Measurements from ENCODE around the gene FN1. TPM values are rescaled to one million over a fixed set of nuclear protein-coding genes. Genes with fewer than 3 reads are reported as not detected.

Gene FN1
- total RNA-seq, 3 donors from 2014 or later (not counting 1 experiment from before 2014, with no cell fraction given), result 0.30 TPM; not detected in 2

DNA sequence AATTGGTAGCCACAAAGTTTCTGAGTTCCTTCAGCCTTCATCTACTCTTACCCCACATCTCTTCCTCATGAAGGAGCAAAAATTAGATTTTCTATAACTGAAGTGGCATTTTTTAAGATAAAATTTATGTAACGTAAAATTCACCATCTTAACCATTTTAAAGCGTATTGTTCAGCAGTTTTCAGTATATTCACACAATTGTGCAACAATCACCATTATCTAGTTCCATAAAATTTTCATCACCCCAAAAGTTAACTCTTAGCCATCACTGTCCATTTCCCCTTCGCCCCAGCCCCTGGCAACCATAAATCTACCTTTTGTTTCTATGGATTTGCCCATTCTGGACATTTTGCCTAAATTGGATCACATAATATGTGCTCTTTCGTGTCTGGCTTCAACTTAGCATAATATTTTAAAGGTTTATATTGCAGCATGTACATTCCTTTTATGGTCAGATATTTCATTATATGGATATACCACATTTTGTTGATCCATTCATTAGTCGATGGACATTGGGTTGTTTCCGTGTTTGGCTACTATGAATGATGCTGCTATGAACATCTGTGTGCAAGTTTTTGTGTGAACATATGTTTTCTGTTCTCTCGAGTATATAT lies 79.4 kb downstream of the FN1 start:
- Mint-ChIP-seq H3K9me3 (no peaks in the 10 kb centered on the region), H3K36me3 (no peaks in the 10 kb centered on the region), H3K4me1 (no peaks in the 10 kb centered on the region), H3K27ac (no peak overlapping the region), H3K27me3 (ENCODE audit: low read depth in 2 of 2) (no peaks in the 10 kb centered on the region), H3K4me3 (no peak overlapping the region)
- Histone ChIP-seq H3K4me1 (ENCODE audit: control insufficient read depth, insufficient read depth, low read length) (no peaks in the 10 kb centered on the region), H3K4me3 (ENCODE audit: low read length) (no peak overlapping the region), H3K36me3 (ENCODE audit: control insufficient read depth, insufficient read depth, low read length) (no peaks in the 10 kb centered on the region), H3K27me3 (ENCODE audit: control insufficient read depth, insufficient read depth, low read length) (no peaks in the 10 kb centered on the region), H3K27ac (ENCODE audit: low read length) (no peak overlapping the region), H3K9me3 (ENCODE audit: control insufficient read depth, insufficient read depth, low read length) (no peaks in the 10 kb centered on the region)
- DNase-seq, result no peak
- ATAC-seq, result no peak
- TF ChIP-seq, protein P1, sequence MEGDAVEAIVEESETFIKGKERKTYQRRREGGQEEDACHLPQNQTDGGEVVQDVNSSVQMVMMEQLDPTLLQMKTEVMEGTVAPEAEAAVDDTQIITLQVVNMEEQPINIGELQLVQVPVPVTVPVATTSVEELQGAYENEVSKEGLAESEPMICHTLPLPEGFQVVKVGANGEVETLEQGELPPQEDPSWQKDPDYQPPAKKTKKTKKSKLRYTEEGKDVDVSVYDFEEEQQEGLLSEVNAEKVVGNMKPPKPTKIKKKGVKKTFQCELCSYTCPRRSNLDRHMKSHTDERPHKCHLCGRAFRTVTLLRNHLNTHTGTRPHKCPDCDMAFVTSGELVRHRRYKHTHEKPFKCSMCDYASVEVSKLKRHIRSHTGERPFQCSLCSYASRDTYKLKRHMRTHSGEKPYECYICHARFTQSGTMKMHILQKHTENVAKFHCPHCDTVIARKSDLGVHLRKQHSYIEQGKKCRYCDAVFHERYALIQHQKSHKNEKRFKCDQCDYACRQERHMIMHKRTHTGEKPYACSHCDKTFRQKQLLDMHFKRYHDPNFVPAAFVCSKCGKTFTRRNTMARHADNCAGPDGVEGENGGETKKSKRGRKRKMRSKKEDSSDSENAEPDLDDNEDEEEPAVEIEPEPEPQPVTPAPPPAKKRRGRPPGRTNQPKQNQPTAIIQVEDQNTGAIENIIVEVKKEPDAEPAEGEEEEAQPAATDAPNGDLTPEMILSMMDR (IDR thresholded peaks at IDR 0.05), result no peak
- WGBS (ENCODE audit: insufficient coverage), result 95% methylated on average over 6 of the region's 7 CpGs
- intact Hi-C loops (cut with micrococcal nuclease), result no loop called here

DNA sequence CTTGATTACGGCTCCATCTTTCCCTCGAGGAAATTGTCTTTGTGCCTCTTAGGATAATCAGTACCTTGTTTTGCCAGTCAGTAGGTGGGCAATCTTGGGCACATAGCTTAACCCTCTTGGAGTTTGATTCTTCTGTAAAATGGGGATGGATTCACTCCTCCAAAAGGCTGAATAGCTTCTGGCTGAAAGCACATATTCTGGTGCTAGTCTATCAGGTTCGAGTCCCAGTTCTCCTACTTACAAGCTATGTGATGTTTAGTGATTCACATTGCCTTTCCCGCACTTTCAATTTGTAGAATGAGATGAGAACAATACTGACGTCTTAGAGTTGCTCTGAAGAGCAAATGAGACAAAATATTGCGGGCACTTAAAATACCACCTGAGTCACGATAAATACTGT lies 80.1 kb downstream of the FN1 start:
- Histone ChIP-seq H3K36me3 (ENCODE audit: control insufficient read depth, insufficient read depth, low read length) (no peaks in the 10 kb centered on the region), H3K27me3 (ENCODE audit: control insufficient read depth, insufficient read depth, low read length) (no peaks in the 10 kb centered on the region), H3K9me3 (ENCODE audit: control insufficient read depth, insufficient read depth, low read length) (no peaks in the 10 kb centered on the region), H3K4me1 (ENCODE audit: control insufficient read depth, insufficient read depth, low read length) (no peaks in the 10 kb centered on the region), H3K27ac (ENCODE audit: low read length) (no peak overlapping the region), H3K4me3 (ENCODE audit: low read length) (no peak overlapping the region)
- H3K36me3 Mint-ChIP-seq, result no peaks in the 10 kb centered on the region
- WGBS (ENCODE audit: insufficient coverage), result 93% methylated on average over 7 of the region's 7 CpGs
- H3K9me3 Mint-ChIP-seq, result no peaks in the 10 kb centered on the region
- no peaks in the 10 kb centered on the region for H3K4me1 Mint-ChIP-seq
- intact Hi-C loops (cut with micrococcal nuclease), result no loop called here
- ATAC-seq, result no peak
- no peak for DNase-seq
- TF ChIP-seq, protein P1 (IDR thresholded peaks at IDR 0.05), result no peak
- no peak overlapping the region for H3K4me3 Mint-ChIP-seq
- H3K27me3 Mint-ChIP-seq (ENCODE audit: low read depth in 2 of 2), result no peaks in the 10 kb centered on the region
- no peak overlapping the region for H3K27ac Mint-ChIP-seq

DNA sequence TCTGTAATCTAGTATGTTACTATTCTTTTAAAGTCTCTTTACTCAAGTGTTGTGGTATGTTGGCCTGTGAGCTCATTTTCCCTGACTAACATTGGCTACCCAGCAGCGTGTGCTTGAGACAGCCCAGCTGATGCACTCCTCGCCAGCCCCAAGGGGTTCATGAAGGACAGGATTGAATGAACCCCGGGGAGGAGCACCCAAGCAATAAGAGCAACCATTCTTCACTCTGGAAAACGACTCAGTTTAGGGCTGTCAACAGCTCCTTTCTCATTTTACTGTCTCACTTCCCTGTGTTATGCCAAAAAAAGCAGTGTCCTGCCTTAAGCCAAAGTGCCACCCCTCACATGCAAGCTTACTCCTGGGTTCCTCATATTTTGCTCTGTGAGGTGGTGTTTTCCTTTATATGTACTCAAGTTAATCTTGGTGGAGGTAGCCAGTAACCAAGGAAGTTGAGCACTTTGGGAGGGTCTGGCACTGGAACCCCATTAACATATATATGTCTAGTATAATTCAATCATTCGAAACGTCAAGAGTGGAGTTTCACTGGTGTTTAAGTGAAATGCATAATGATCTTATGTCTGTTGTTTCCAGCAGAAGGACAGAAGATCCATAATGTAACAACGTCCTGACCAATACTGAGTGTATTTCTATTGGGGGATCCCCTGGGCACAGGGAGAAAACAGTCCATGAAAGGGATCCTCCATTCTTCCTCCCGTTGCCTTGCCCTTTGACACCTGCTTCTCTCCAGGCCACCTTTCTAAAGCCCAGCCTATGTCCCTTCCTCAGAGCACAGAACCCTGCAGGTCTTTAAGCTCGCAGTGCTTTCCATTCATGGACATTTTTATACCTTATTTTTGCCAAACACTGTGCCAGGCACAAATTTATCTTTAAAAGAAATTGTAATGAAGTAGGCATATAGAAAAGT lies 80.8 kb downstream of the FN1 start:
- no peak for ATAC-seq
- H3K9me3 Mint-ChIP-seq, result no peaks in the 10 kb centered on the region
- intact Hi-C loops (cut with micrococcal nuclease), result no loop called here
- WGBS (ENCODE audit: insufficient coverage), result 91% methylated on average over 8 of the region's 9 CpGs
- H3K4me1 ChIP-seq (ENCODE audit: control insufficient read depth, insufficient read depth, low read length), result no peaks in the 10 kb centered on the region
- no peak overlapping the region for H3K27ac ChIP-seq (ENCODE audit: low read length)
- no peak overlapping the region for H3K4me3 Mint-ChIP-seq
- H3K27me3 Mint-ChIP-seq (ENCODE audit: low read depth in 2 of 2), result no peaks in the 10 kb centered on the region
- H3K4me1 Mint-ChIP-seq, result no peaks in the 10 kb centered on the region
- no peak for DNase-seq
- H3K36me3 Mint-ChIP-seq, result no peaks in the 10 kb centered on the region
- peaks cover 6% of the 10 kb centered on the region for H3K36me3 ChIP-seq (ENCODE audit: control insufficient read depth, insufficient read depth, low read length)
- no peaks in the 10 kb centered on the region for H3K9me3 ChIP-seq (ENCODE audit: control insufficient read depth, insufficient read depth, low read length)
- H3K4me3 ChIP-seq (ENCODE audit: low read length), result no peak overlapping the region
- H3K27me3 ChIP-seq (ENCODE audit: control insufficient read depth, insufficient read depth, low read length), result no peaks in the 10 kb centered on the region
- no peak overlapping the region for H3K27ac Mint-ChIP-seq
- TF ChIP-seq, protein P1 (IDR thresholded peaks at IDR 0.05), result no peak
